GM23248 (cell line): ENCODE measurements around the gene MEGF6.

Experiments
- EZH2 ChIP-seq: fragments of 200-600 bp; sonication (generic); IDR thresholded peaks from 2 replicates; pipeline ENCODE4 v1.6.1; 2018; ENCODE audit warnings: antibody characterized with exemption, mild to moderate bottlenecking; ENCODE audit not compliant: insufficient read depth, poor library complexity, severe bottlenecking
- EZH2phosphoT487 ChIP-seq: fragments of 200-600 bp; sonication (generic); IDR thresholded peaks from 2 replicates; pipeline ENCODE4 v1.6.1; 2018; ENCODE audit warnings: antibody characterized with exemption, moderate library complexity, mild to moderate bottlenecking, low read depth; ENCODE audit not compliant: insufficient read depth

- TF ChIP-seq EZH2, result no peak
- no peak for TF ChIP-seq EZH2phosphoT487
Observed at GRCh38 chr1:3579626-3580025, 31.7 kb downstream of the MEGF6 start.
